ENCODE data around the gene RNASEH1.

RNASEH1 gene

GRCh38 chr2:3558205-3559014 is at the start of gene RNASEH1:
Gene RNASEH1 (minus strand): TSS chr2:3558333. CDS start chr2:3558260, 73 bp downstream.
- DNase-seq (ENCODE audit: low read depth in 2 of 2, low spot score in 1 of 2): peak; percentile 96 to 99

- no peak for DNase-seq (ENCODE audit: low read depth in 2 of 2, low spot score in 1 of 2)
Measured at GRCh38 chr2:3606370-3607201, 48.5 kb upstream of the RNASEH1 start.

GRCh38 chr2:3606028-3606369 is 47.9 kb upstream of the RNASEH1 start:
- DNase-seq (ENCODE audit: low read depth in 2 of 2, low spot score in 1 of 2): no peak

GRCh38 chr2:3604991-3605961 is 47.1 kb upstream of the RNASEH1 start:
- DNase-seq (ENCODE audit: low read depth in 2 of 2, low spot score in 1 of 2): no peak

- no peak for DNase-seq (ENCODE audit: low read depth in 2 of 2, low spot score in 1 of 2)
Measured at GRCh38 chr2:3604207-3604877, 46.2 kb upstream of the RNASEH1 start.

- no peak for DNase-seq (ENCODE audit: low read depth in 2 of 2, low spot score in 1 of 2)
Measured at GRCh38 chr2:3603536-3604206, 45.5 kb upstream of the RNASEH1 start.

- no peak for DNase-seq (ENCODE audit: low read depth in 2 of 2, low spot score in 1 of 2)
Measured at GRCh38 chr2:3602553-3603339, 44.6 kb upstream of the RNASEH1 start.

- DNase-seq (ENCODE audit: low read depth in 2 of 2, low spot score in 1 of 2): no peak
Measured at GRCh38 chr2:3601561-3602271, 43.6 kb upstream of the RNASEH1 start.

- DNase-seq (ENCODE audit: low read depth in 2 of 2, low spot score in 1 of 2): no peak
Measured at GRCh38 chr2:3600256-3600855, 42.2 kb upstream of the RNASEH1 start.

GRCh38 chr2:3598912-3599854 is 41.0 kb upstream of the RNASEH1 start:
- no peak for DNase-seq (ENCODE audit: low read depth in 2 of 2, low spot score in 1 of 2)

GRCh38 chr2:3598197-3598910 is 40.2 kb upstream of the RNASEH1 start:
- no peak for DNase-seq (ENCODE audit: low read depth in 2 of 2, low spot score in 1 of 2)

GRCh38 chr2:3597567-3597966 is 39.4 kb upstream of the RNASEH1 start:
- no peak for DNase-seq (ENCODE audit: low read depth in 2 of 2, low spot score in 1 of 2)

- no peak for DNase-seq (ENCODE audit: low read depth in 2 of 2, low spot score in 1 of 2)
Measured at GRCh38 chr2:3596901-3597417, 38.8 kb upstream of the RNASEH1 start.

GRCh38 chr2:3595985-3596384 is 37.9 kb upstream of the RNASEH1 start:
- DNase-seq (ENCODE audit: low read depth in 2 of 2, low spot score in 1 of 2): no peak

- DNase-seq (ENCODE audit: low read depth in 2 of 2, low spot score in 1 of 2): no peak
Measured at GRCh38 chr2:3595404-3595803, 37.3 kb upstream of the RNASEH1 start.

Data from stimulated activated CD8-positive, alpha-beta memory T cell treated with anti-CD3 and anti-CD28 coated beads, Interleukin-4, amount 100 ng/mL, for 4 hours (primary cell).